Posterior cingulate gyrus (tissue), 11 donors: ENCODE results near the gene PTBP2.

Experiments
- DNase-seq, 10 donors: peaks; one replicate each; pipeline versions ENCODE4 v3.0.0 to v3.0.0-alpha.2; 2020 to 2021; ENCODE audit warnings: mixed read lengths in 3 of 10
- intact Hi-C: fragments of 100-400 bp; cut with DNase I; formaldehyde crosslinking; loops from one replicate; pipeline ENCODE4 v1.15.1; 2023

Gene PTBP2

DNA sequence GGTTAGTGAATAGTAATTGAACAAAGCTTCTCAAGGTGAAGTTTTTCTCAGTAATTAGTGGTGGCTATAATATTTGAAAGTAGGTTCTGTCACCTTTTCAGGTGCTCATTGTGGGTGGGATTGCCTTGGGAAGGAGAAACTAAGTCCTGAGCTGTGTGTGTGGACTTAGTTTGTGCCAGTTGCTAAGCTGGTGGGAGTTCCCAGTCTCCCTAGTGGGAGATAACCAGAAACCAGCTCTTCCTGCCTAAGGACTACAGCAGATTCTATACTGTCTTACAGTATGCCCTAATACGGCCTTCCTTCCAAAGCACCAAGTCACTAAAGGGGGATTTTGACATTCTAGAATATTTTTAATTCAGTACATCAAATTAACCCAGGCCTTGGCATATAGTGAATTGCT, 94.3 kb downstream of the PTBP2 start:
- intact Hi-C loops: no loop called here
- no peak for DNase-seq

GRCh38 chr1:96820107-96820506, 98.5 kb downstream of the PTBP2 start:
- no peak for DNase-seq
- intact Hi-C loops: no loop called here

DNA sequence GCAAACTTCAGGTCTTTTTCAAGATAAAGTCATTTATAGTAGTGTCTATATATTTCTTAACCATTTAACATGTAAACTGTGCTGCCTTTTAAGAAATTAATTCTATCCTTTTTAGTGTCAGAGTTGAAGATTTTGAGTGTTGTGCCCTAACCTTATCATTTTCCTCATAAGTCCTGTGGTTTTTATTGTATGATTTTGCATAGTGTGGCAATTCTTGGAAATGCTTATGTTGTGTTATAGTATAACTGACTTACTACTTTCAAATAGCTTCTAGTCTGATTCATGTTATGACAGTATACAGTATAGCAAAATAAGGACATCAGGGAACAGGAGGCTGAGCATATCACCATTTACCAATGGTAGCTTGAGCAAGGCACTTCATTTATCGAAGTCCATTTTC, 99.1 kb downstream of the PTBP2 start:
- DNase-seq: no peak
- intact Hi-C loops: no loop called here

- intact Hi-C loops: no loop called here
- no peak for DNase-seq
Measured at GRCh38 chr1:96825231-96825630, 103.6 kb downstream of the PTBP2 start.

DNA sequence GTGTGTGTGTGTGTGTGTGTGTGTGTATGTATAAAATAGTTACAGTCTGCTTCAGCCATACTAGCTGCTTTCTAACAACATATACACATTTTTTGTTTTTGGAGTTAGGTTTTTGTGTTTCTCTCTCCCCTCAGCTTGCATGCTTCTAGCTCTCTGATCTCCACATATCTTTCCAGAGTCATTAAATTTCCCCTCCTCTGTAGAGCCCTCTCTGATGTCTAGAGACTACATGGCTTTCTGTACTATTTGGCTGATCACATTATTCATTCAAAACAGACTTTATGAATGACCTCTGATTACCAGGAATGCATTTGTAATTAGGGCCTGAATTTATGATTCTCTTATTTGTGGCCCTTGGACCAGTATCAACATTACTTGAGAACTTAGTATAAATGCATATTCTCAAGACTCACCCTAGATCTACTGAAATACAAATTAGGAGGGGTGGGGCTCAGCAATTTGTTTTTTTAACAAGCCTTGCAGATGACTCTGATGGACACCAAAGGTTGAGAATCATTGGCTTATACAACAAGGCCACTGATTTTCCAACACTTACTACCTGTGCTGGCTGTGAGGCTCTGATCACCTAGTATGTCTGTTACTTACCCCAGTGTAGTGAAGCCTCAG, 104.5 kb downstream of the PTBP2 start:
- no peak for DNase-seq
- intact Hi-C loops: no loop called here

DNA sequence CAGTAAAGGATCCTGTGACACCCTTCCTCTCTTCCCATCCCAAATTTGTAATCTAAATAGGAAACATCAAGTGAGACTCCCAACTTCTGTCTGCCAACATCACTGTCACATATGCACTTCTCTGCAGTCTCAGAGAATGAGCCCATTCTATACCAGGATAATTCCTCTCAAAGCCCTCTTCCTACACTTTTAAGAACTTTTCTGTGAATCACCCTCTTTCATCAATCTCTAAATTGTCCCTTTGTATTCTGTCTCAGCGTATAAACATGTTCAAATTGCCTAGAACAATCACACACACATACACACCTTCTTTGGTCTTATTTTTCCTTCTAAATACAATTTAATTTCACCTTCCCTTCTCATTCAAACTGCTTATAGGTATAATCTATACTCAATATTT, 111.8 kb downstream of the PTBP2 start:
- DNase-seq: no peak
- intact Hi-C loops: no loop called here

DNA sequence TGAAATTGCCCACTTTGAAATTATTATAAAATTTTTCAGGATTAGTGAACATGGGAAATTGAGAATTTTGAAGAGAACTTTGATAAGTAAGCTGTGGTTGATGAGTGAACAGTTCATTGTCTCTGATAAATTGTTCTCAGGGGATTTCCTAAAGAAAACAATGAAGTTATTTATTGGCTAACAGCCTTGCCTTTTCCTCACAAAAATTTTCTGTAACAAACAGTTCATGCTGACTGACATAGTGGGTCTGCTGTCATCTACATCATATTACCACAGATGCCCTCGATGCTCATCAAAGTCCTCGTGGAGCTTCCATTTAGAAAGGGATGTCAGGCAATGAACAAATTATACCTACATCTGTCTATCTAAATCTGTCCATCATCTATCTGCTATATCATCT, 113.4 kb downstream of the PTBP2 start:
- DNase-seq: no peak
- intact Hi-C loops: no loop called here

GRCh38 chr1:96837057-96837780, 115.6 kb downstream of the PTBP2 start:
- intact Hi-C loops: no loop called here
- no peak for DNase-seq

DNA sequence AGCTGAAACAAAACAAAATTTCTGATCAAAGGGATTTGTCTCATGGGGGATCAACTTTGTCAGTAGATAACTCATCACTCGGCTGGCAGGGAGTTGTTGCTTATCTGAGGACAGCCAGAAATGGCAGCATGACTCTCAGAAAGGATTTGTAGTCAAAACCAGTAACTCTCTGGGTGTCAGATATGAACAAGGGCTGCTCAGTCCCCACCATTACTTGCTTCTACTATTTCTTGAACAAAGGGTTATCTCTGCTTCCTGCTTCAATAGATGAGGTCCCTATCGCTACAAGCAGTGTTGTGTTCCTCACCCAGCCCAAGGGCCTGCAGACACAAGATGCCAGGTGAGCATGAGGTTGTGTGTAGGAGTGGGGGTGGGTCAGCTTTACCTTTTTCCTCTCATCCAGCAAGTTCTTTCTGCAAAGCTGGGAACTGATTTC, 116.2 kb downstream of the PTBP2 start:
- DNase-seq: peak in 1 of 10 donors; percentile 9
- intact Hi-C loops: no loop called here

- no peak for DNase-seq
- intact Hi-C loops: no loop called here
Measured at GRCh38 chr1:96840396-96840795, 118.8 kb downstream of the PTBP2 start.

DNA sequence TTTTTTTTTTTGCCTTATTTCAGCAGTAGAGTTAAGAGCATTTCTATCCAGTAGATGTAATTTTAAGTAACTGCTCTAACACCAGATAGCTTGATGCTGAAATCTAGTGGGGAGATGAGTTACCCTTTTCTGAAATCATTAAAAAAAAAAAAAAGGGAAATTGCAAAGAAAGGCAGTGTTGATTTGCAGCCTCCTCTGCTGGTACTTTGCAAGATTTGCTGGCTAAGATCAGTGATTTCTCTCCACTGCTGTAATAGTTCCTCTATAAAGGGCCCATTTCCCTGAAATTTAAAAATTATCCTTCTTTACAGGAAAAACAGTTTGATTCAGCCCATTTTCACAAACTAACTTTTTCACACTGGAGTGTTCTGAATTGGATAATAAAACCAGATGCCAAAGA, 120.6 kb downstream of the PTBP2 start:
- DNase-seq: no peak
- intact Hi-C loops: no loop called here

DNA sequence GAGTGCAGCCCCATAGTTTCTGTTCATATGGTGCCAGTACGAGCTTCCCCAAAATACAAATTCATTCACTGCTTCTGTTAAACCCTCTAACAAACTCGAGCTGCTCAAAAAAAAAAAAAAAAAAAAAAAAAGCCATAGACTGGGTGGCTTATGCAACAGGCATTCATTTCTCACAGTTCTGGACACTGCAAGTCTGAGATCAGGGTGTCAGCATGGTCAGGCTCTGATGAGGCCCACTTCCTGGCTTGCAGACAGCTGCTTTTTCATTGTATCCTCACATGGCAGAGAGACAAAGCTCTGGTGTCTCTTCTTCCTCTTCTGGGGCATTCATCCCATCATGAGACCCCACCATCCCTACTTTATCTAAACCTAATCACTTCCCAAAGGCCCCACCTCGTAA, 121.6 kb downstream of the PTBP2 start:
- peak in 1 of 10 donors; percentile 30 for DNase-seq
- intact Hi-C loops: no loop called here

GRCh38 chr1:96843601-96844000, 122.0 kb downstream of the PTBP2 start:
- DNase-seq: no peak
- intact Hi-C loops: no loop called here

GRCh38 chr1:96845464-96845863, 123.9 kb downstream of the PTBP2 start:
- intact Hi-C loops: no loop called here
- DNase-seq: peak in 5 of 10 donors; percentile 5 to 83 (median 56)

DNA sequence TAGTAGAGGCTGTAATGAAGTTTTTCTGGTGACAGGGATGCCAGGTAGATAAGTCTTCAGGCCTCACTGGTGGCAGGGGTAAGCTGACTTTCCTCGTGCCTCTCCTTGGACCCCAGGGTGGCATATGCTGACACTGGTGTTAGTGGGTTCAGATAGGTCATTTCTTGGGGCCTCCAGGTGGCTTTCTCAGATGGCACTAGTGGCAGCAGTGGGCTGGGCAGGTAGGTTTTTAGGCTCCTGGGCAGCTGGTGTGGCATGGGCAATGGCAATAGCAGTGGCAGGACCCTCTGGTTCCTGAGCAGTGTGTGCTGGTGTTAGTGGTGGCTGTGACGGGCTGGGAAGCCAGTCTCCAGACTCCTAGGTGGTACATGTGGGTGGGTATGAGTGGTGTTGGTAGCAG, 140.3 kb downstream of the PTBP2 start:
- intact Hi-C loops: no loop called here
- peak in 1 of 10 donors; percentile 59 for DNase-seq

- DNase-seq: no peak
- intact Hi-C loops: no loop called here
Measured at GRCh38 chr1:96863449-96863848, 141.9 kb downstream of the PTBP2 start.
